A549 (cell line): Measurements from ENCODE around the gene TOPORS. TPM values are rescaled to one million over a fixed set of nuclear protein-coding genes. Genes with fewer than 3 reads are reported as not detected.

ENCODE experiments used
- ATAC-seq, 2 experiments: fragments of 200-7000 bp in 1 of 2; fragments of >200 bp in 1 of 2; cut with Nextera tagmentation in 1 of 2; cut with Tn5 transposase in 1 of 2; 3 replicates each; pipeline versions ENCODE4 v1.8.0 to v1.9.1; 2018 to 2020; ENCODE audit warnings: mild to moderate bottlenecking in 1 of 2, moderate library complexity in 1 of 2
- CTCF ChIA-PET: fragments of 300-600 bp; sonication (Branson Sonifier 250); formaldehyde crosslinking; extraction: SDS; loops from one replicate; lab custom pipeline; 2021; ENCODE audit warnings: antibody characterized with exemption, inconsistent platforms; lab: Yijun Ruan, JAX
- POLR2A ChIA-PET: fragments of 350-600 bp; formaldehyde crosslinking; extraction: SDS; loops from one replicate; lab custom pipeline; 2021; ENCODE audit warnings: antibody characterized with exemption, inconsistent platforms; lab: Yijun Ruan, JAX
- DNase-seq, 2 experiments: peaks; one replicate each; pipeline versions ENCODE4 v3.0.0 to v3.0.0-alpha.2; 2011 to 2016; ENCODE audit warnings: low read depth in 1 of 2, low spot score in 1 of 2
- FAIRE-seq: peaks from 2 replicates; lab custom pipeline; 2011; peaks lifted over from hg19 to GRCh38; lab: Jason Lieb, UNC
- H3K27ac ChIP-seq, 2 experiments: fragments of >200 bp; sonication (Bioruptor Twin); formaldehyde crosslinking; 3 replicates each; pipeline ENCODE4 v1.5.1; 2016 to 2017
- H3K4me1 ChIP-seq: fragments of >200 bp; sonication (Bioruptor Twin); formaldehyde crosslinking; 3 replicates; pipeline ENCODE4 v1.6.1; 2016
- H3K4me2 ChIP-seq: fragments of >200 bp; sonication (Bioruptor Twin); formaldehyde crosslinking; 3 replicates; pipeline ENCODE4 v1.6.1; 2016
- H3K4me3 ChIP-seq: fragments of >200 bp; sonication (Bioruptor Twin); formaldehyde crosslinking; 3 replicates; pipeline ENCODE4 v1.5.1; 2016
- H3K9me3 ChIP-seq: fragments of >200 bp; sonication (Bioruptor Twin); formaldehyde crosslinking; 3 replicates; pipeline ENCODE4 v1.6.1; 2016
- ATOH8 ChIP-seq: fragments of 250-450 bp; sonication (Bioruptor Pico); IDR thresholded peaks from 2 replicates; pipeline ENCODE4 v1.5.0; 2020; ENCODE audit warnings: low read depth, mild to moderate bottlenecking, moderate library complexity
- CTCF ChIP-seq: fragments of >200 bp; sonication (Bioruptor Twin); formaldehyde crosslinking; IDR thresholded peaks from 3 replicates; pipeline ENCODE4 v1.5.1; 2016
- EP300 ChIP-seq, 2 experiments: fragments of >200 bp; sonication (Bioruptor Twin); formaldehyde crosslinking; IDR thresholded peaks; 2 replicates in 1 of 2; 3 replicates in 1 of 2; pipeline ENCODE4 v1.6.1; 2016 to 2017
- FOSB ChIP-seq: fragments of 250-450 bp; sonication (Bioruptor Pico); IDR thresholded peaks from 2 replicates; pipeline ENCODE4 v1.5.0; 2020; ENCODE audit warnings: mild to moderate bottlenecking, moderate library complexity
- FOSL2 ChIP-seq, 2 experiments: fragments of 450-650 bp in 1 of 2; fragments of >200 bp in 1 of 2; sonication (Bioruptor Twin) in 1 of 2; formaldehyde crosslinking; IDR thresholded peaks; 2 replicates each; pipeline versions ENCODE4 v1.5.0 to v1.6.1; 2016 to 2020; ENCODE audit warnings: mild to moderate bottlenecking in 1 of 2, moderate library complexity in 1 of 2
- HDAC2 ChIP-seq: fragments of 200-600 bp; sonication (generic); IDR thresholded peaks from 2 replicates; pipeline ENCODE4 v1.6.1; 2016
- HOXB5 ChIP-seq: fragments of 250-450 bp; sonication (Bioruptor Pico); IDR thresholded peaks from 2 replicates; pipeline ENCODE4 v1.5.0; 2020; ENCODE audit warnings: mild to moderate bottlenecking, moderate library complexity
- JUNB ChIP-seq: fragments of >200 bp; sonication (Bioruptor Twin); formaldehyde crosslinking; IDR thresholded peaks from 2 replicates; pipeline ENCODE4 v1.6.1; 2016
- MAFK ChIP-seq: fragments of 450-650 bp; IDR thresholded peaks from 2 replicates; pipeline ENCODE4 v1.6.1; 2014; ENCODE audit not compliant: partially characterized antibody
- MAX ChIP-seq: IDR thresholded peaks from 2 replicates; pipeline ENCODE4 v1.6.1; 2012
- NFE2L2 ChIP-seq: fragments of 150-350 bp; conservative IDR thresholded peaks from 2 replicates; pipeline ENCODE4 v1.6.1; 2014; ENCODE audit warnings: low read length
- NPAS2 ChIP-seq: fragments of 250-450 bp; sonication (Bioruptor Pico); IDR thresholded peaks from 2 replicates; pipeline ENCODE4 v1.8.0; 2022; ENCODE audit warnings: mild to moderate bottlenecking, moderate library complexity, borderline replicate concordance
- NR3C1 ChIP-seq: fragments of >200 bp; sonication (Bioruptor Twin); formaldehyde crosslinking; IDR thresholded peaks from 3 replicates; pipeline ENCODE4 v1.6.1; 2017
- RAD21 ChIP-seq, 2 experiments: fragments of >200 bp in 1 of 2; sonication (Bioruptor Twin) in 1 of 2; formaldehyde crosslinking in 1 of 2; IDR thresholded peaks in 1 of 2; conservative IDR thresholded peaks in 1 of 2; 2 replicates in 1 of 2; 3 replicates in 1 of 2; pipeline ENCODE4 v1.6.1; 2012 to 2018; ENCODE audit warnings: inconsistent platforms in 1 of 2
- RARB ChIP-seq: fragments of 250-450 bp; sonication (Bioruptor Pico); IDR thresholded peaks from 2 replicates; pipeline ENCODE4 v1.8.0; 2021; ENCODE audit warnings: mild to moderate bottlenecking, moderate library complexity
- REST ChIP-seq: fragments of 200-600 bp; sonication (generic); IDR thresholded peaks from 2 replicates; pipeline ENCODE4 v1.6.1; 2016; ENCODE audit warnings: antibody characterized with exemption, mild to moderate bottlenecking, moderate library complexity
- RNF2 ChIP-seq: fragments of 200-600 bp; sonication (generic); IDR thresholded peaks from 2 replicates; pipeline ENCODE4 v1.6.1; 2016; ENCODE audit warnings: low read depth, mild to moderate bottlenecking, antibody characterized with exemption, moderate library complexity, borderline replicate concordance
- SMC3 ChIP-seq: fragments of >200 bp; sonication (Bioruptor Twin); formaldehyde crosslinking; IDR thresholded peaks from 3 replicates; pipeline ENCODE4 v1.6.1; 2018; ENCODE audit warnings: inconsistent platforms
- TFCP2L1 ChIP-seq: fragments of 250-450 bp; sonication (Bioruptor Pico); IDR thresholded peaks from 2 replicates; pipeline ENCODE4 v1.5.0; 2021; ENCODE audit warnings: mild to moderate bottlenecking
- ZSCAN20 ChIP-seq: fragments of 250-450 bp; sonication (Bioruptor Pico); IDR thresholded peaks from 2 replicates; pipeline ENCODE4 v1.8.0; 2022; ENCODE audit warnings: mild to moderate bottlenecking, moderate library complexity
- WGBS: methylation state at CpG from one replicate; pipeline ENCODE4 v1.1.6; 2017; ENCODE audit errors: missing lambda C conversion rate; 5-methylcytosine and 5-hydroxymethylcytosine counted together
- polyA plus RNA-seq, 4 experiments: library from polyadenylated mRNA; depleted of rRNA in 3 of 4; stranded (reverse); fragments of >200 nt; fragmentation: RNase III in 1 of 4; extraction: RNeasy Plus Mini Kit Qiagen cat#74134 plus additional on column Dnase treatment in 1 of 4; gene quantifications; 2 replicates in 3 of 4; 3 replicates in 1 of 4; pipeline ENCODE4 v1.2.3, GENCODE V29; 2011 to 2017

Gene TOPORS
- polyA plus RNA-seq, 2 of the 4 experiments (the other 2 are of a cell fraction): 18.2 to 22.2 TPM

- peak overlapping the region in 1 of 2 experiments; percentile 8; a peak in 1 of 6 replicates for H3K27ac ChIP-seq
- TF ChIP-seq NPAS2 (CRISPR knock-in tag) (no peak), MAX (no peak), ZSCAN20 (CRISPR knock-in tag) (no peak), HOXB5 (no peak), ATOH8 (CRISPR knock-in tag) (no peak), RAD21 (conservative IDR thresholded peaks at IDR 0.05 in 1 of 2, IDR thresholded peaks at IDR 0.05 in 1 of 2) (no peak), RARB (no peak), TFCP2L1 (no peak), NFE2L2 (no peak), HDAC2 (no peak), RNF2 (no peak), FOSL2 (IDR thresholded peaks at IDR 0.05) (no peak), FOSL2 (CRISPR knock-in tag; IDR thresholded peaks at IDR 0.05) (no peak)
- 8% methylated on average over 2 of the region's 2 CpGs for WGBS
- H3K9me3 ChIP-seq: no peaks in the 10 kb centered on the region
- ATAC-seq: no peak
- ChIA-PET CTCF (interaction anchor here (0.6 to 17.6 kb wide), 9 partner anchors 10 to 380 kb away, joined by 3 to 434 read pairs (median 30); partner anchors contain the start of gene TMEM215), POLR2A (no interaction called here)
- FAIRE-seq: no peak
- H3K4me3 ChIP-seq: no peak overlapping the region
- H3K4me2 ChIP-seq: no peak overlapping the region
- no peak for DNase-seq
- no peaks in the 10 kb centered on the region for H3K4me1 ChIP-seq
These were observed 38.1 kb upstream of the TOPORS start for GRCh38 chr9:32590476-32590875.

GRCh38 chr9:32589083-32589723 lies 36.8 kb upstream of the TOPORS start:
- peak; percentile 53 to 63 for DNase-seq
- 24% methylated on average over 6 of the region's 6 CpGs for WGBS
- TF ChIP-seq ATOH8 (CRISPR knock-in tag) (no peak), FOSB (CRISPR knock-in tag) (no peak), FOSL2 (IDR thresholded peaks at IDR 0.05) (no peak), FOSL2 (CRISPR knock-in tag; IDR thresholded peaks at IDR 0.05) (no peak), MAFK (no peak), TFCP2L1 (no peak), JUNB (no peak), NR3C1 (no peak), REST (no peak), EP300 (IDR thresholded peaks at IDR 0.05) (no peak), CTCF (peak; percentile 77), SMC3 (peak; percentile 79), RAD21 (conservative IDR thresholded peaks at IDR 0.05 in 1 of 2, IDR thresholded peaks at IDR 0.05 in 1 of 2) (peak; percentile 77)
- H3K4me1 ChIP-seq: no peaks in the 10 kb centered on the region
- no peak overlapping the region for H3K4me2 ChIP-seq
- ATAC-seq: peak; percentile 89 to 93; a peak in 5 of 6 replicates
- no peaks in the 10 kb centered on the region for H3K9me3 ChIP-seq
- ChIA-PET POLR2A (no interaction called here), CTCF (interaction anchor here (0.8 to 17.6 kb wide), 39 partner anchors 8 to 391 kb away, joined by 3 to 434 read pairs (median 5); partner anchors contain the start of genes ACO1, NDUFB6, TAF1L and TMEM215)
- no peak overlapping the region for H3K27ac ChIP-seq
- peak; percentile 92 for FAIRE-seq
- no peak overlapping the region for H3K4me3 ChIP-seq
